ENCODE measurements around the gene PIM1.
"Not testable (repeated sequence)": the region's sequence is repeated elsewhere in the genome, so short reads cannot be mapped to it uniquely, and the experiment has no call there.

The PIM1 gene

GRCh38 chr6:37188962-37189510 is 19.1 kb downstream of the PIM1 start:
- H3K27ac ChIP-seq, result no peak overlapping the region

GRCh38 chr6:37190159-37190535 is 20.2 kb downstream of the PIM1 start:
- no peak overlapping the region for H3K27ac ChIP-seq
- no peak for DNase-seq (ENCODE audit: low spot score)
- H3K4me3 ChIP-seq, result no peak overlapping the region
- no peak for TF ChIP-seq CTCF (IDR thresholded peaks at IDR 0.05)

More at GRCh38 chr6:37188962-37189510, 19.1 kb downstream of the PIM1 start:
- DNase-seq (ENCODE audit: low spot score), result no peak
- no peak for TF ChIP-seq CTCF (IDR thresholded peaks at IDR 0.05)
- H3K4me3 ChIP-seq, result no peak overlapping the region

- Histone ChIP-seq H3K27ac (no peak overlapping the region), H3K4me3 (no peak overlapping the region)
- no peak for DNase-seq (ENCODE audit: low spot score)
- no peak for TF ChIP-seq CTCF (IDR thresholded peaks at IDR 0.05)
Observed at GRCh38 chr6:37192666-37193065, 22.7 kb downstream of the PIM1 start.

GRCh38 chr6:37194886-37195285 is 24.9 kb downstream of the PIM1 start:
- not testable (repeated sequence) for H3K27ac ChIP-seq; DNase-seq (ENCODE audit: low spot score); H3K4me3 ChIP-seq

- DNase-seq (ENCODE audit: low spot score); H3K27ac ChIP-seq; H3K4me3 ChIP-seq: not testable (repeated sequence)
Observed at GRCh38 chr6:37196451-37196850, 26.5 kb downstream of the PIM1 start.

- no peak for TF ChIP-seq CTCF (IDR thresholded peaks at IDR 0.05)
- Histone ChIP-seq H3K27ac (no peak overlapping the region), H3K4me3 (no peak overlapping the region)
- no peak for DNase-seq (ENCODE audit: low spot score)
Observed at GRCh38 chr6:37200085-37200484, 30.1 kb downstream of the PIM1 start.

GRCh38 chr6:37201726-37202125 is 31.8 kb downstream of the PIM1 start:
- Histone ChIP-seq H3K4me3 (no peak overlapping the region), H3K27ac (no peak overlapping the region)
- TF ChIP-seq CTCF (IDR thresholded peaks at IDR 0.05), result no peak
- no peak for DNase-seq (ENCODE audit: low spot score)

- TF ChIP-seq CTCF (IDR thresholded peaks at IDR 0.05), result no peak
- no peak overlapping the region for H3K4me3 ChIP-seq
- no peak for DNase-seq (ENCODE audit: low spot score)
- H3K27ac ChIP-seq, result no peak overlapping the region
Observed at GRCh38 chr6:37202788-37203491, 33.0 kb downstream of the PIM1 start.

Data from coronary artery (tissue), 2 donors.